ENCODE results near the gene PRSS33. TPM values are rescaled to one million over a fixed set of nuclear protein-coding genes. Genes with fewer than 3 reads are reported as not detected.

The PRSS33 gene
- polyA plus RNA-seq, 1 experiment = not detected

GRCh38 chr16:2767140-2767731 lies 20.1 kb downstream of the PRSS33 start:
- Histone ChIP-seq H3K9me3 (ENCODE audit: control insufficient read depth, insufficient read depth, low read length) (peaks cover 32% of the 10 kb centered on the region), H3K27ac (ENCODE audit: low read depth, low read length) (no peak overlapping the region), H3K27me3 (ENCODE audit: control insufficient read depth, insufficient read depth, low read length) (no peaks in the 10 kb centered on the region), H3K4me3 (ENCODE audit: low read depth, low read length) (no peak overlapping the region)
- no peak for DNase-seq (ENCODE audit: low read depth, low spot score)
- TF ChIP-seq, protein P1, sequence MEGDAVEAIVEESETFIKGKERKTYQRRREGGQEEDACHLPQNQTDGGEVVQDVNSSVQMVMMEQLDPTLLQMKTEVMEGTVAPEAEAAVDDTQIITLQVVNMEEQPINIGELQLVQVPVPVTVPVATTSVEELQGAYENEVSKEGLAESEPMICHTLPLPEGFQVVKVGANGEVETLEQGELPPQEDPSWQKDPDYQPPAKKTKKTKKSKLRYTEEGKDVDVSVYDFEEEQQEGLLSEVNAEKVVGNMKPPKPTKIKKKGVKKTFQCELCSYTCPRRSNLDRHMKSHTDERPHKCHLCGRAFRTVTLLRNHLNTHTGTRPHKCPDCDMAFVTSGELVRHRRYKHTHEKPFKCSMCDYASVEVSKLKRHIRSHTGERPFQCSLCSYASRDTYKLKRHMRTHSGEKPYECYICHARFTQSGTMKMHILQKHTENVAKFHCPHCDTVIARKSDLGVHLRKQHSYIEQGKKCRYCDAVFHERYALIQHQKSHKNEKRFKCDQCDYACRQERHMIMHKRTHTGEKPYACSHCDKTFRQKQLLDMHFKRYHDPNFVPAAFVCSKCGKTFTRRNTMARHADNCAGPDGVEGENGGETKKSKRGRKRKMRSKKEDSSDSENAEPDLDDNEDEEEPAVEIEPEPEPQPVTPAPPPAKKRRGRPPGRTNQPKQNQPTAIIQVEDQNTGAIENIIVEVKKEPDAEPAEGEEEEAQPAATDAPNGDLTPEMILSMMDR (IDR thresholded peaks at IDR 0.05; ENCODE audit: low read depth, low read length) = no peak
- ChIA-PET CTCF (no interaction called here), POLR2A (interaction anchor here (1.6 kb wide), 1 partner anchor 14 kb away, joined by 5 read pairs; the partner anchor contains the start of gene SRRM2)

- H3K27me3 ChIP-seq (ENCODE audit: control insufficient read depth, insufficient read depth, low read length) = no peaks in the 10 kb centered on the region
- peaks cover 38% of the 10 kb centered on the region for H3K9me3 ChIP-seq (ENCODE audit: control insufficient read depth, insufficient read depth, low read length)
- H3K4me3 ChIP-seq (ENCODE audit: low read depth, low read length) = no peak overlapping the region
- TF ChIP-seq, protein P1 (IDR thresholded peaks at IDR 0.05; ENCODE audit: low read depth, low read length) = no peak
- CTCF ChIA-PET = no interaction called here
- POLR2A ChIA-PET = interaction anchor here (1.6 kb wide), 1 partner anchor 14 kb away, joined by 5 read pairs; the partner anchor contains the start of gene SRRM2
- no peak for DNase-seq (ENCODE audit: low read depth, low spot score)
- no peak overlapping the region for H3K27ac ChIP-seq (ENCODE audit: low read depth, low read length)
Measured at GRCh38 chr16:2766430-2767139, 20.8 kb downstream of the PRSS33 start.

- TF ChIP-seq, protein P1 (IDR thresholded peaks at IDR 0.05; ENCODE audit: low read depth, low read length) = no peak
Measured at GRCh38 chr16:2765462-2766404, 21.6 kb downstream of the PRSS33 start.

DNA sequence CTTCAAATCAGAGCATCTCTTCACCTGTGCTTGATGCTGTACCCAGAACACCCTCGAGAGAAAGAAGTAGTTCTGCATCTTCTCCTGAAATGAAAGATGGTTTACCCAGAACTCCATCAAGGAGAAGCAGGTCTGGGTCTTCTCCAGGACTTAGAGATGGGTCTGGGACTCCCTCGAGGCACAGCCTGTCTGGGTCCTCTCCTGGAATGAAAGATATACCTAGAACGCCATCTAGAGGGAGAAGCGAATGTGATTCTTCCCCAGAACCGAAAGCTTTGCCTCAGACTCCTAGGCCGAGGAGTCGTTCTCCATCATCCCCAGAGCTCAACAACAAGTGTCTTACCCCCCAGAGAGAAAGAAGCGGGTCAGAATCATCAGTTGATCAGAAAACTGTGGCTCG lies 22.6 kb downstream of the PRSS33 start:
- TF ChIP-seq, protein P1 (IDR thresholded peaks at IDR 0.05; ENCODE audit: low read depth, low read length) = no peak
- ChIA-PET CTCF (interaction anchor here (0.6 kb wide), 1 partner anchor 504 kb away, joined by 4 read pairs; no protein-coding TSS in a partner anchor), POLR2A (no interaction called here)
- H3K9me3 ChIP-seq (ENCODE audit: control insufficient read depth, insufficient read depth, low read length) = peaks cover 41% of the 10 kb centered on the region
- H3K27me3 ChIP-seq (ENCODE audit: control insufficient read depth, insufficient read depth, low read length) = no peaks in the 10 kb centered on the region
- H3K4me3 ChIP-seq (ENCODE audit: low read depth, low read length) = no peak overlapping the region
- DNase-seq (ENCODE audit: low read depth, low spot score) = no peak
- H3K27ac ChIP-seq (ENCODE audit: low read depth, low read length) = no peak overlapping the region

More at GRCh38 chr16:2765462-2766404, 21.6 kb downstream of the PRSS33 start:
- H3K27me3 ChIP-seq (ENCODE audit: control insufficient read depth, insufficient read depth, low read length) = no peaks in the 10 kb centered on the region
- ChIA-PET CTCF (no interaction called here), POLR2A (no interaction called here)
- H3K27ac ChIP-seq (ENCODE audit: low read depth, low read length) = no peak overlapping the region
- H3K4me3 ChIP-seq (ENCODE audit: low read depth, low read length) = no peak overlapping the region
- no peak for DNase-seq (ENCODE audit: low read depth, low spot score)
- peaks cover 41% of the 10 kb centered on the region for H3K9me3 ChIP-seq (ENCODE audit: control insufficient read depth, insufficient read depth, low read length)
